H9 (cell line): ENCODE results near the gene GFI1. TPM values are rescaled to one million over a fixed set of nuclear protein-coding genes. Genes with fewer than 3 reads are reported as not detected.

ENCODE experiments used
- DNase-seq: peaks from one replicate; pipeline ENCODE4 v3.0.0-alpha.2; 2017
- H2AFZ ChIP-seq: one replicate; pipeline ENCODE4 v1.6.1; 2013; ENCODE audit warnings: mild to moderate bottlenecking, low read length, control low read depth, moderate library complexity
- H2AK5ac ChIP-seq: 2 replicates; pipeline ENCODE4 v1.6.1; 2013; ENCODE audit warnings: low read length, control low read depth, mixed read lengths; ENCODE audit not compliant: insufficient read length
- H2BK120ac ChIP-seq: one replicate; pipeline ENCODE4 v1.6.1; 2013; ENCODE audit warnings: low read depth, mild to moderate bottlenecking, low read length, control low read depth, inconsistent platforms; ENCODE audit not compliant: poor library complexity, severe bottlenecking
- H2BK12ac ChIP-seq: 2 replicates; pipeline ENCODE4 v1.6.1; 2013; ENCODE audit warnings: low read length, control low read depth, mixed read lengths, low read depth; ENCODE audit not compliant: insufficient read length
- H2BK15ac ChIP-seq: 2 replicates; pipeline ENCODE4 v1.6.1; 2013; ENCODE audit warnings: low read depth, low read length, control low read depth
- H2BK20ac ChIP-seq: one replicate; pipeline ENCODE4 v1.6.1; 2013; ENCODE audit warnings: low read depth, mild to moderate bottlenecking, low read length, control low read depth, inconsistent platforms; ENCODE audit not compliant: poor library complexity, severe bottlenecking
- H2BK5ac ChIP-seq: 2 replicates; pipeline ENCODE4 v1.6.1; 2013; ENCODE audit warnings: low read length, control low read depth, mixed read lengths; ENCODE audit not compliant: insufficient read length
- H3K14ac ChIP-seq: 2 replicates; pipeline ENCODE4 v1.6.1; 2013; ENCODE audit warnings: low read length, control low read depth; ENCODE audit not compliant: insufficient read depth
- H3K18ac ChIP-seq: 2 replicates; pipeline ENCODE4 v1.6.1; 2013; ENCODE audit warnings: low read depth, mild to moderate bottlenecking, mixed read lengths, low read length, control low read depth; ENCODE audit not compliant: insufficient read length
- H3K23ac ChIP-seq: 2 replicates; pipeline ENCODE4 v1.6.1; 2013; ENCODE audit warnings: low read length, control low read depth, mixed read lengths, low read depth; ENCODE audit not compliant: insufficient read length
- H3K23me2 ChIP-seq: 2 replicates; pipeline ENCODE4 v1.6.1; 2013; ENCODE audit warnings: low read depth, mild to moderate bottlenecking, mixed read lengths, low read length, control low read depth; ENCODE audit not compliant: insufficient read length, poor library complexity, severe bottlenecking
- H3K27ac ChIP-seq: 2 replicates; pipeline ENCODE4 v1.5.1; 2013; ENCODE audit warnings: low read length, control low read depth, mixed read lengths, low read depth; ENCODE audit not compliant: insufficient read length
- H3K27me3 ChIP-seq: 2 replicates; pipeline ENCODE4 v1.6.1; 2013; ENCODE audit warnings: low read length, control low read depth, inconsistent platforms; ENCODE audit not compliant: insufficient read depth
- H3K4ac ChIP-seq: 2 replicates; pipeline ENCODE4 v1.6.1; 2013; ENCODE audit warnings: low read depth, mild to moderate bottlenecking, control low read depth, inconsistent platforms, low read length, moderate library complexity
- H3K4me1 ChIP-seq: 2 replicates; pipeline ENCODE4 v1.6.1; 2013; ENCODE audit warnings: low read length, control low read depth, inconsistent platforms; ENCODE audit not compliant: insufficient read depth
- H3K4me2 ChIP-seq: 2 replicates; pipeline ENCODE4 v1.6.1; 2013; ENCODE audit warnings: low read length, control low read depth, mixed read lengths; ENCODE audit not compliant: insufficient read length, insufficient read depth
- H3K56ac ChIP-seq: 2 replicates; pipeline ENCODE4 v1.6.1; 2013; ENCODE audit warnings: low read depth, mild to moderate bottlenecking, mixed read lengths, low read length, control low read depth; ENCODE audit not compliant: insufficient read length
- H3K79me1 ChIP-seq: 2 replicates; pipeline ENCODE4 v1.6.1; 2013; ENCODE audit warnings: low read depth, mild to moderate bottlenecking, moderate library complexity, low read length, control low read depth, inconsistent platforms; ENCODE audit not compliant: insufficient read depth, poor library complexity, severe bottlenecking
- H3K79me2 ChIP-seq: 2 replicates; pipeline ENCODE4 v1.6.1; 2013; ENCODE audit warnings: low read length, control low read depth, inconsistent platforms; ENCODE audit not compliant: insufficient read depth
- H3K9ac ChIP-seq: 2 replicates; pipeline ENCODE4 v1.6.1; 2013; ENCODE audit warnings: low read length, control low read depth, mixed read lengths; ENCODE audit not compliant: insufficient read length; ENCODE audit errors: extremely low read depth
- H3K9me3 ChIP-seq: one replicate; pipeline ENCODE4 v1.6.1; 2013; ENCODE audit warnings: low read depth, low read length, inconsistent platforms; ENCODE audit not compliant: control insufficient read depth
- H3T11ph ChIP-seq: one replicate; pipeline ENCODE4 v1.6.1; 2013; ENCODE audit warnings: mild to moderate bottlenecking, low read length, control low read depth, inconsistent platforms
- H4K20me1 ChIP-seq: one replicate; pipeline ENCODE4 v1.6.1; 2013; ENCODE audit not compliant: control insufficient read depth, insufficient read length, insufficient read depth
- H4K5ac ChIP-seq: 2 replicates; pipeline ENCODE4 v1.6.1; 2013; ENCODE audit warnings: low read depth, mild to moderate bottlenecking, mixed read lengths, low read length, control low read depth; ENCODE audit not compliant: insufficient read length
- H4K8ac ChIP-seq: replicated peaks from 2 replicates; pipeline ENCODE4 v1.6.1; 2013; ENCODE audit warnings: low read length, control low read depth, mixed read lengths, low read depth; ENCODE audit not compliant: insufficient read length
- H4K91ac ChIP-seq: 2 replicates; pipeline ENCODE4 v1.6.1; 2013; ENCODE audit warnings: low read depth, mild to moderate bottlenecking, moderate library complexity, mixed read lengths, low read length, control low read depth; ENCODE audit not compliant: insufficient read length
- H3K27ac Mint-ChIP-seq, 3 experiments: 2 replicates in 2 of 3; 3 replicates in 1 of 3; pipeline ENCODE4 v1.8.0; 2020 to 2021; ENCODE audit warnings: mixed read lengths in 3 of 3, mild to moderate bottlenecking in 1 of 3, moderate library complexity in 1 of 3
- H3K27me3 Mint-ChIP-seq: 2 replicates; pipeline ENCODE4 v1.8.0; 2021; ENCODE audit warnings: low read depth, mild to moderate bottlenecking, moderate library complexity, mixed read lengths
- H3K36me3 Mint-ChIP-seq, 3 experiments: 2 replicates in 2 of 3; 3 replicates in 1 of 3; pipeline ENCODE4 v1.8.0; 2020 to 2021; ENCODE audit warnings: low read depth in 3 of 3, mixed read lengths in 3 of 3; ENCODE audit not compliant: insufficient read depth in 1 of 3
- H3K4me1 Mint-ChIP-seq, 2 experiments: 2 replicates each; pipeline ENCODE4 v1.8.0; 2020; ENCODE audit warnings: mixed read lengths in 2 of 2
- H3K4me3 Mint-ChIP-seq, 2 experiments: 2 replicates in 1 of 2; 3 replicates in 1 of 2; pipeline ENCODE4 v1.8.0; 2020 to 2021; ENCODE audit warnings: mild to moderate bottlenecking in 2 of 2, mixed read lengths in 2 of 2, moderate library complexity in 1 of 2
- H3K9me3 Mint-ChIP-seq, 2 experiments: 2 replicates in 1 of 2; 3 replicates in 1 of 2; pipeline ENCODE4 v1.8.0; 2020; ENCODE audit warnings: mild to moderate bottlenecking in 2 of 2, mixed read lengths in 2 of 2, moderate library complexity in 1 of 2
- CTCF ChIP-seq: fragments of 200-600 bp; sonication (generic); conservative IDR thresholded peaks from 3 replicates; pipeline ENCODE4 v1.8.0; 2021; ENCODE audit warnings: antibody characterized with exemption, mild to moderate bottlenecking
- WGBS: extraction: QIAGEN DNeasy Blood & Tissue Kit; methylation state at CpG from one replicate; pipeline ENCODE4 v1.1.7; 2013; ENCODE audit warnings: missing lambda C conversion rate, low lambda C conversion rate, mixed read lengths; ENCODE audit not compliant: insufficient read length; ENCODE audit errors: extremely low coverage; 5-methylcytosine and 5-hydroxymethylcytosine counted together
- total RNA-seq: library from RNA; stranded (reverse); gene quantifications from 2 replicates; pipeline ENCODE4 v1.2.1, GENCODE V29; 2021

The GFI1 gene
- total RNA-seq, 1 experiment from 2014 or later, result 0.11 TPM

DNA sequence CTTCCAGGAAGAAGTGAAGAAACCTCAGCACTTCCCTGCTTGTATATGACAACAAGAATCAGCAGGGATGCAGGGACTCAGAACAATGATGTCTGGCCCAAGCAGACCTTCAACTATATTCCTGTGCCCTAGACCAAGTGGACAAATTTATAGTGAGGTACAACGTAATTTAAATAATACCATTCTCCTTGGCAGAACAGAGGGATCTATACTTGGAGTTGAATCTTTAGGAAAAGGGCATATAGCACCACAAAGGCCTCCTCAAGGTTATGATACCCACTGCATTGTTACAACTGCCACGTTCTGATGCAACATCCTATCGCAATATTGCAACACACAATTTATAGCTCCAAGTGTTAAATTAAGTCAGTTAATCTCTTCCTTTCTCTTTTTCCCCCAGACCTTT is 29.1 kb upstream of the GFI1 start:
- H3K18ac ChIP-seq, result no peak overlapping the region
- Mint-ChIP-seq H3K4me1 (no peaks in the 10 kb centered on the region), H3K36me3 (no peaks in the 10 kb centered on the region), H3K27me3 (no peaks in the 10 kb centered on the region), H3K4me3 (no peak overlapping the region), H3K9me3 (no peaks in the 10 kb centered on the region), H3K27ac (no peak overlapping the region)
- no CpG with 5 or more reads among the region's 3 CpGs for WGBS
- H2AK5ac ChIP-seq, result no peak overlapping the region
- no peak overlapping the region for H3K14ac ChIP-seq
- H3K56ac ChIP-seq, result no peak overlapping the region
- H2BK15ac ChIP-seq, result no peak overlapping the region
- no peak overlapping the region for H2BK20ac ChIP-seq
- no peak overlapping the region for H2BK120ac ChIP-seq
- H2BK12ac ChIP-seq, result no peak overlapping the region
- H3K79me2 ChIP-seq, result no peaks in the 10 kb centered on the region
- H2AFZ ChIP-seq, result no peak overlapping the region
- no peaks in the 10 kb centered on the region for H3K9me3 ChIP-seq
- no peak overlapping the region for H3T11ph ChIP-seq
- H3K23ac ChIP-seq, result no peak overlapping the region
- no peak overlapping the region for H3K4ac ChIP-seq
- no peaks in the 10 kb centered on the region for H3K4me1 ChIP-seq
- H3K27ac ChIP-seq, result no peak overlapping the region
- no peak overlapping the region for H4K5ac ChIP-seq
- H4K91ac ChIP-seq, result no peak overlapping the region
- H4K20me1 ChIP-seq, result no peaks in the 10 kb centered on the region
- no peak for DNase-seq
- H3K23me2 ChIP-seq, result no peaks in the 10 kb centered on the region
- H4K8ac ChIP-seq, result no peak overlapping the region
- H3K27me3 ChIP-seq, result no peaks in the 10 kb centered on the region
- TF ChIP-seq CTCF, result no peak
- no peak overlapping the region for H2BK5ac ChIP-seq
- no peak overlapping the region for H3K9ac ChIP-seq
- H3K4me2 ChIP-seq, result no peak overlapping the region
- H3K79me1 ChIP-seq, result no peaks in the 10 kb centered on the region
